GM10248 (cell line): ENCODE results near the gene RASSF6.
"Not testable (repeated sequence)": the region's sequence is repeated elsewhere in the genome, so short reads cannot be mapped to it uniquely, and the experiment has no call there.

Experiments
- CTCF ChIA-PET: fragments of 300-600 bp; sonication (Branson Sonifier 250); formaldehyde crosslinking; extraction: SDS; loops from one replicate; lab custom pipeline; 2021; ENCODE audit warnings: antibody characterized with exemption; lab: Yijun Ruan, JAX
- POLR2A ChIA-PET: fragments of 350-650 bp; sonication (Branson Sonifier 250); formaldehyde crosslinking; extraction: SDS; loops from one replicate; lab custom pipeline; 2020; ENCODE audit warnings: antibody characterized with exemption; lab: Yijun Ruan, JAX
- DNase-seq: peaks from one replicate; pipeline ENCODE4 v3.0.0; 2012; ENCODE audit errors: extremely low spot score
- TF ChIP-seq, protein P1 (sequence below): IDR thresholded peaks from 2 replicates; pipeline ENCODE4 v1.5.1; 2012; ENCODE audit warnings: mild to moderate bottlenecking, low read depth; ENCODE audit errors: extremely low read depth, missing control alignments, control extremely low read depth

RASSF6 gene, protein sequence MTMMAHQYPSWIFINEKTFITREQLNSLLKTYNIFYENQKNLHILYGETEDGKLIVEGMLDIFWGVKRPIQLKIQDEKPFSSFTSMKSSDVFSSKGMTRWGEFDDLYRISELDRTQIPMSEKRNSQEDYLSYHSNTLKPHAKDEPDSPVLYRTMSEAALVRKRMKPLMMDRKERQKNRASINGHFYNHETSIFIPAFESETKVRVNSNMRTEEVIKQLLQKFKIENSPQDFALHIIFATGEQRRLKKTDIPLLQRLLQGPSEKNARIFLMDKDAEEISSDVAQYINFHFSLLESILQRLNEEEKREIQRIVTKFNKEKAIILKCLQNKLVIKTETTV

DNA sequence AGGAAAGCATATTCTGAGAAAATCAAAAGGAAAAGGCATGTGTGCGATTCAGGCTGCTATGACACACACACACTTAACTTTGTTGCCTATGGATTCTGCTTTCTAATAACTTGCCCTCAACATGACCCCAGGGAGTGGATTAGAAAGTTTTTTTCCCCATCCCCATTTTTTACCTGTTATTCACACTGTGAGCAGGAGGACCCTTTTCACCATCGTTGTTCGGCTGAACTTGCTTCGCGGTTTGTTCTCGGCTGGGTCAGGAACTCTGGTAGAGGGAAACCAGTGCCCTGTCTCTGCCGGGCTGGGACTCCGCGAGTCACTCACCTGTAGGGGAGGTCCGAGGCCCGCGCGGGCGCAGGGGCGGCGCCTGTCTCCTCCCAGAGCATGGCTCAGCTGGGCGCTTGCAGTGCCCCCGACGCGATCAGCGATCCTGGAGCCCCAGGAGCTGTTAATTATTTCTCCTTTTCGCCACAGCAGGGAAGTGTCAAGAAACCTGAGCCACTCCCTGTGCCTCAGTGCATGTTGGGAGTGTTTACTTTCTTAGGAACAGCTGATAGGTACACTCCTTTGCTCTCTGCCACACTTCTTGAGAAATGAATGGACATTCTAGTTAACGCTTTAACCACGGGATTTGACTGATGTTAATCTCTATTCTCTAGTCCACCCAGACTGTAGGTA, at the start of gene RASSF6:
Gene RASSF6 (minus strand): TSS at position 322 of the 678 bp plus-strand sequence. CDS start 8,641 bp downstream, outside the sequence.
- DNase-seq, result peak; percentile 36
- ChIA-PET CTCF (interaction anchor here (1.2 to 1.5 kb wide), 3 partner anchors 10 to 45 kb away, joined by 3 to 4 read pairs (median 3); no protein-coding TSS in a partner anchor), POLR2A (no interaction called here)

DNA sequence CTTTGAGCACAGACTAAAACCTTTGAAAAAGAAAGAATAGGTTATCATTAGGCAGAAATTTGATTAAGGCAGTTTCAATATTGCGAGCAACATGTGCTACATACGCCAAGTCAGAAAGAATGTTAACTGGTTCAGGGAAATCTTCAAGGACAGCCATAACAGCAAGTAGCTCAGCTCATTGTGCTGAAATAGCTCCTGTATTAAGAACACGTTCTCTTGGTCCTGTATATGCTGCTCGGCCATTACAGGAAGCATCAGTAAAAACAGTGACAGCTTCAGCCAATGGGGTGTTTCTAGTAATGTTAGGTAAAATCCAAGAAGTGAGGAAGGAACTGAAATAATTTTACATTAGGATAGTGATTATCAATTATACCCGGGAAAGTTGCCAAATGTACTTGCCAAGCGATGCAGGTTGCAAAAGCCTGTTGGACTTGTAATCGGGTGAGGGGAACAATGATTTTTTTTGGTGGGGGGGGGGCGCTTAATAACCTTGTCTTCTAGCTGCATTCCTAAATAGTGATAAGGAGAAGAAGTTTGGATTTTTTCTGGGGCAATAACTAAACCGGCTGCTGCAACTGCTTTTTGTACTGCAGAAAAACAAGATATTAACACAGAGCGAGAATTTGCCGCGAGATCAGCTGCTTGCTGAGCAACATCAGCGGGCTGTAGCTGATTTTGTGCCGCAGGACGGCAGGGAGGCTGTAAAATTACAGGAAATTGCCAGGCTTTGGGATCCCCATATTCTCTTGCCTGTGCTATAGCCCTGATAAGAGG, 49.4 kb upstream of the RASSF6 start:
- CTCF ChIA-PET, result interaction anchor here (1.1 to 2.2 kb wide), 5 partner anchors 16 to 328 kb away, joined by 3 to 8 read pairs (median 5); no protein-coding TSS in a partner anchor
- DNase-seq, result no peak
- POLR2A ChIA-PET, result no interaction called here
- TF ChIP-seq, protein P1, sequence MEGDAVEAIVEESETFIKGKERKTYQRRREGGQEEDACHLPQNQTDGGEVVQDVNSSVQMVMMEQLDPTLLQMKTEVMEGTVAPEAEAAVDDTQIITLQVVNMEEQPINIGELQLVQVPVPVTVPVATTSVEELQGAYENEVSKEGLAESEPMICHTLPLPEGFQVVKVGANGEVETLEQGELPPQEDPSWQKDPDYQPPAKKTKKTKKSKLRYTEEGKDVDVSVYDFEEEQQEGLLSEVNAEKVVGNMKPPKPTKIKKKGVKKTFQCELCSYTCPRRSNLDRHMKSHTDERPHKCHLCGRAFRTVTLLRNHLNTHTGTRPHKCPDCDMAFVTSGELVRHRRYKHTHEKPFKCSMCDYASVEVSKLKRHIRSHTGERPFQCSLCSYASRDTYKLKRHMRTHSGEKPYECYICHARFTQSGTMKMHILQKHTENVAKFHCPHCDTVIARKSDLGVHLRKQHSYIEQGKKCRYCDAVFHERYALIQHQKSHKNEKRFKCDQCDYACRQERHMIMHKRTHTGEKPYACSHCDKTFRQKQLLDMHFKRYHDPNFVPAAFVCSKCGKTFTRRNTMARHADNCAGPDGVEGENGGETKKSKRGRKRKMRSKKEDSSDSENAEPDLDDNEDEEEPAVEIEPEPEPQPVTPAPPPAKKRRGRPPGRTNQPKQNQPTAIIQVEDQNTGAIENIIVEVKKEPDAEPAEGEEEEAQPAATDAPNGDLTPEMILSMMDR, result no peak

More for the DNA sequence above, at the start of gene RASSF6:
- TF ChIP-seq, protein P1, result no peak

DNA sequence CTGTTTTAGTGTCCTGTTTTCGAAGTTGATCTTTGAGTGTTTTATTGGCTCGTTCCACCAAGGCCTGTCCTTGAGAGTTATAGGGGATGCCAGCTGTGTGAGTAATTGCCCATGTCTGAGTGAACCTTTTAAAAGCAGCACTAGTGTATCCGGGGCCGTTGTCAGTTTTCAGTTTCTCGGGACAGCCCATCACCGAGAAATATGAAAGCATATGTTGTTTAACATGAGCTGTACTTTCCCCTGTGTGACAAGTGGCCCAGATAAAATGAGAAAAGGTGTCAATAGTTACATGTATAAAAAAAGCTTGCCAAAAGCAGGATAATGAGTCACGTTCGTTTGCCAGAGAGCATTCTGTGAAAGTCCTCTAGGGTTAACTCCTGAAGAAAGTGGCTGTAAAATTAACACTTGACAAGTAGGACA, 48.6 kb upstream of the RASSF6 start:
- ChIA-PET CTCF (interaction anchor here (1.1 to 2.2 kb wide), 4 partner anchors 15 to 327 kb away, joined by 4 to 8 read pairs (median 6); no protein-coding TSS in a partner anchor), POLR2A (no interaction called here)
- TF ChIP-seq, protein P1, result no peak
- no peak for DNase-seq

DNA sequence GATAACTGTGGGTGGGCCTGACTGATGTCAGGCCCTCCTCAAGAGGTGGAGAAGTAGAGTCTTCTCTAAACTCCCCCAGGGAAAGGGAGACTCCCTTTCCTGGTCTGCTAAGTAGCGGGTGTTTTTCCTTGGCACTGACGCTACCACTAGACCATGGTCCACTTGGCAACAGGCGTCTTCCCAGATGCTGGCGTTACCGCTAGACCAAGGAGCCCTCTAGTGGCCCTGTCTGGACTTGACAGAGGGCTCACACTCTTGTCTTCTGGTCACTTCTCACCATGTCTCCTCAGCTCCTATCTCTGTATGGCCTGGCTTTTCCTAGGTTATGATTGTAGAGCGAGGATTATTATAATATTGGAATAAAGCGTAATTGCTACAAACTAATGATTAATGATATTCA, 45.7 kb upstream of the RASSF6 start:
- CTCF ChIA-PET, result interaction anchor here (1.0 to 4.9 kb wide), 4 partner anchors 7 to 92 kb away, joined by 3 to 24 read pairs (median 4); no protein-coding TSS in a partner anchor
- POLR2A ChIA-PET, result not testable (repeated sequence)

DNA sequence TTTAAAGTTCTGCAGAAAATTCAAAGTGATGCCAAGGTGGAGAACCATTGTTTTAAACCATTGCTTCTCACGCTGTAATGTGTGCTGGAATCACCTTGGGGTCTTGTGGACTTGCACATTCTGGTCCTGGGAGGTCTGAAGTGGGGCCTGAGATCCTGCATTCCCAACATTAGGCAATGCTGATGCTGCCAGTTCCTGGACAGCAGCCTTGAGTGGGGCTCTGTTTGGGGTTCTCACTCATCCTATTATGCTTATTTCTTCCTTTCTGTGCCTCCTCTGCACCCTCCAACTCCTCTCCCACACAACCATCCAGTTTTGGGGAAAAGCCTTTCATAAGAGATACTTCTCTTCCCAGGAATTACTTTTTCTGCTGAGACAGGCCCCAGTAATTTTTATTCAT, 44.2 kb upstream of the RASSF6 start:
- TF ChIP-seq, protein P1, result no peak
- ChIA-PET CTCF (interaction anchor here (1.3 to 4.9 kb wide), 4 partner anchors 8 to 90 kb away, joined by 3 to 24 read pairs (median 10); no protein-coding TSS in a partner anchor), POLR2A (no interaction called here)
- DNase-seq, result no peak

More for the DNA sequence above, 45.7 kb upstream of the RASSF6 start:
- DNase-seq, result not testable (repeated sequence)

DNA sequence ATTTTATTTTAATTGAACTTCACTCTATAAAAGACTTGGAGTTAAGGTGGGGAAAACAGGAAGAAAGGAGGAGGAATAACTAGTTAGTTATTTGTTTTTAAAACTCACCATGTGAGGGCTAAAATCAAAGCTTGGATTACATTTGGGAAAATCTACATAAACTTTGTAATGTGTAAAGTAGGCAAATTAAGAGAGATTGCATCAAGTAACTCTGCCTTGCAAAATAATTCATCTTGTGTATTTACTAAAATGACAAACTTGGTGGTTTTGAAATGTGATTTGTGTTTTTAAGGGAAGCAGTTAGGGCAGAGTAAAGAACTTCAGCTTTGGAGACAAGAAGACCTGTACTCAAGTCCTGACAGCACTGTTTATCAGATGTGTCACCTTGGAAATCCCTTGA, 43.3 kb upstream of the RASSF6 start:
- ChIA-PET POLR2A (no interaction called here), CTCF (interaction anchor here (0.8 to 4.9 kb wide), 9 partner anchors 9 to 471 kb away, joined by 3 to 24 read pairs (median 7); partner anchors contain the start of gene CXCL3)
- TF ChIP-seq, protein P1, result no peak
- no peak for DNase-seq
